Upper lobe of left lung (tissue), 4 donors: Measurements from ENCODE around the gene SFXN5.

ENCODE experiments used
- CTCF ChIP-seq, 6 experiments: fragments of 450-650 bp in 4 of 6; fragments of 200-600 bp in 2 of 6; sonication (generic) in 2 of 6; IDR thresholded peaks; one replicate each; pipeline ENCODE4 v1.5.1; 2016 to 2019; ENCODE audit warnings: antibody characterized with exemption in 6 of 6
- POLR2A ChIP-seq, 4 donors: fragments of 450-650 bp; IDR thresholded peaks; one replicate each; pipeline ENCODE4 v1.5.1; 2016 to 2017; ENCODE audit warnings: antibody characterized with exemption in 4 of 4, mild to moderate bottlenecking in 2 of 4
- POLR2AphosphoS5 ChIP-seq, 2 donors: sonication (generic); formaldehyde crosslinking; IDR thresholded peaks; one replicate each; pipeline ENCODE4 v1.5.1; 2017; ENCODE audit warnings: antibody characterized with exemption in 2 of 2

DNA sequence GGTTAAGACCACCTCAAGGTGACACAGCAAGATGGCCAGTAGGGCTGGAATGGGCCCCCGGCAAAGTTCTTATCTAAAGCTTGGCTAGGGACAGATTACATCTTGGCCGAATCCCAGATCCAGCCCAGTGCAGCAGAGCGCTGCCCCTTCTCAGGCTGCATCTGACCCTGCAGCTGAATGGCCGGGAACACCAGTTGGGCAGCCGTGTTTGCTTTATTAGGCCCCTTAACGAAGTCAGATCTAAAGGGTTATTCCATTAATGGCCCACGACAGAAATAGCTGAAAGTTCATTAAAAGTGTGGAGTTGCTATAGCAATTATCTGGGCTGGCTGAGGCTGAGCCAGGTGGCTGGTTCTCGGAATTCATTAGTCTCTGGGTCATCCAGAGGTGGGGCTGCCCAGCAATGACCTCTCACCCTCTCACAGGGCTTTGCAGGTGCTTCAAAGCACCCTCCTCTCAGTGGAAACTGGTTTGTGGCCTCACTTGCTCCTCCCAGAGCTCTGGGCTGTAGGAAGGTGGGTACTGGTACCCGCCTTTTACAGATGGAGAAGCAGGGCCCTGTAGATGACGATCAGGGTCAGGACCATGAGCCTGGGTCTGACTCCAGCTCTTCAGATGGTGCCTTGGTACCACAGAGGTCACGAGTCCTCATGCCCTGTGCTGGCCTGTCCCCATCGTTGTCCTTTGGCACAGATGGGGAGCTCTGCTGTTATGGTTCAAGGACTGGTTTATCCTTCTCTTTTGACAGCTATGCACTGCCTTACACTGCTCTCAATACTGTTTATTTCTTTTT, 85.4 kb downstream of the SFXN5 start:
- no peak for TF ChIP-seq CTCF (IDR thresholded peaks at IDR 0.05)
- no peak for TF ChIP-seq POLR2A (IDR thresholded peaks at IDR 0.05)
- no peak for TF ChIP-seq POLR2AphosphoS5 (IDR thresholded peaks at IDR 0.05)
